Measurements from ENCODE around the gene NFAT5. TPM values are rescaled to one million over a fixed set of nuclear protein-coding genes. Genes with fewer than 3 reads are reported as not detected.

NFAT5 gene
- total RNA-seq, result 52.2 and 56.6 TPM in 2 replicates

GRCh38 chr16:69565671-69566239, at the start of gene NFAT5:
TSS of gene NFAT5 (plus strand) at chr16:69565966. CDS start at chr16:69566302, 336 bp downstream.

GRCh38 chr16:69726313-69727060, 160.7 kb downstream of the NFAT5 start, which contains the start of gene NQO1:
TSS of gene NQO1 (minus strand) at chr16:69726560. CDS start at chr16:69726439, 121 bp downstream.

Small RNA genes lying within 50 kb of the gene (small RNA-seq; reads per million reads assigned to genes)
- not detected for gene MIR1538

Other genes starting within 250 kb of the NFAT5 start
- gene PDF, start 235.4 kb upstream of the NFAT5 start, total RNA-seq, result 11.2 and 12.4 TPM in 2 replicates
- 47.4 and 51.8 TPM in 2 replicates for gene COG8, start 226.4 kb upstream of the NFAT5 start, total RNA-seq
- gene NIP7, start 226.2 kb upstream of the NFAT5 start, total RNA-seq, result 22.1 and 23.9 TPM in 2 replicates
- not detected in 2 replicates for gene TMED6, start 214.2 kb upstream of the NFAT5 start, total RNA-seq
- gene TERF2, start 180.0 kb upstream of the NFAT5 start, total RNA-seq, result 13.1 and 15.7 TPM in 2 replicates
- 66.4 and 83.5 TPM in 2 replicates for gene CYB5B, start 141.3 kb upstream of the NFAT5 start, total RNA-seq
- 1,041 and 1,169 TPM in 2 replicates for gene NQO1, start 160.6 kb downstream of the NFAT5 start, total RNA-seq
- gene NOB1, start 189.0 kb downstream of the NFAT5 start, total RNA-seq, result 28.2 and 28.3 TPM in 2 replicates
- gene WWP2, start 196.4 kb downstream of the NFAT5 start, total RNA-seq, result 34.5 and 36.5 TPM in 2 replicates

Measured in hair follicle dermal papilla cell (primary cell).